B cell (primary cell): ENCODE measurements around the gene ADAMTS17. TPM values are rescaled to one million over a fixed set of nuclear protein-coding genes. Genes with fewer than 3 reads are reported as not detected.

Source experiments
- ATAC-seq: fragments of 200-7000 bp; cut with Tn5 transposase; one replicate; pipeline ENCODE4 v1.10.0; 2021; ENCODE audit warnings: low read depth, mild to moderate bottlenecking, moderate number of reproducible peaks, moderate library complexity
- CTCF ChIA-PET: fragments of 350-600 bp; sonication (Branson Sonifier 250); formaldehyde crosslinking; loops from one replicate; lab custom pipeline; 2021; ENCODE audit warnings: antibody characterized with exemption, inconsistent platforms; lab: Charles Lee
- POLR2A ChIA-PET: fragments of 350-600 bp; sonication (Branson Sonifier 250); formaldehyde crosslinking; loops from one replicate; lab custom pipeline; 2021; ENCODE audit warnings: antibody characterized with exemption; lab: Charles Lee
- DNase-seq: peaks from one replicate; pipeline ENCODE4 v3.0.0; 2013
- H2AFZ ChIP-seq: 2 replicates; pipeline ENCODE4 v1.6.1; 2012; ENCODE audit warnings: mild to moderate bottlenecking, low read depth, low read length; ENCODE audit not compliant: insufficient read depth, poor library complexity, severe bottlenecking
- H3K27ac ChIP-seq, 2 donors: 1 replicate in 1 of 2; 2 replicates in 1 of 2; pipeline ENCODE4 v1.5.1; 2012 to 2013; ENCODE audit warnings: low read length in 2 of 2, mild to moderate bottlenecking in 2 of 2, moderate library complexity in 1 of 2
- H3K27me3 ChIP-seq, 4 experiments: fragments of 200-600 bp in 1 of 4; sonication (generic) in 1 of 4; replicated peaks in 1 of 4; 1 replicate in 2 of 4; 2 replicates in 2 of 4; pipeline versions ENCODE4 v1.6.1 to v1.7.0; 2013 to 2016; ENCODE audit warnings: low read length in 3 of 4, mild to moderate bottlenecking in 2 of 4, mixed read lengths in 1 of 4, moderate library complexity in 1 of 4; ENCODE audit not compliant: insufficient read depth in 4 of 4, control insufficient read depth in 3 of 4; ENCODE audit errors: control extremely low read depth in 1 of 4
- H3K36me3 ChIP-seq, 2 experiments: replicated peaks in 1 of 2; 1 replicate in 1 of 2; 2 replicates in 1 of 2; pipeline versions ENCODE4 v1.6.1 to v1.7.1; 2013; ENCODE audit warnings: low read length in 1 of 2; ENCODE audit not compliant: insufficient read depth in 2 of 2, control insufficient read depth in 1 of 2; ENCODE audit errors: control extremely low read depth in 1 of 2, extremely low read depth in 1 of 2
- H3K4me1 ChIP-seq, 2 donors: fragments of 200-600 bp in 1 of 2; sonication (generic) in 1 of 2; 1 replicate in 1 of 2; 2 replicates in 1 of 2; pipeline versions ENCODE4 v1.5.1 to v1.6.1; 2013 to 2017; ENCODE audit warnings: low read length in 2 of 2; ENCODE audit not compliant: control insufficient read depth in 2 of 2, insufficient read depth in 2 of 2
- H3K4me2 ChIP-seq: replicated peaks from 2 replicates; pipeline ENCODE3; 2012; ENCODE audit warnings: mild to moderate bottlenecking, low read depth, low read length; ENCODE audit not compliant: poor library complexity, severe bottlenecking
- H3K4me3 ChIP-seq, 5 experiments: fragments of 200-600 bp in 1 of 5; sonication (generic) in 1 of 5; 1 replicate in 3 of 5; 2 replicates in 2 of 5; pipeline versions ENCODE4 v1.5.1 to v1.7.0; 2011 to 2016; ENCODE audit warnings: low read length in 4 of 5, mild to moderate bottlenecking in 4 of 5, low read depth in 2 of 5, control low read depth in 1 of 5, moderate library complexity in 1 of 5; ENCODE audit not compliant: insufficient read depth in 1 of 5; ENCODE audit errors: control extremely low read depth in 1 of 5, extremely low read depth in 1 of 5
- H3K79me2 ChIP-seq: fragments of 200-600 bp; sonication (generic); one replicate; pipeline ENCODE4 v1.6.0; 2016; ENCODE audit warnings: low read length; ENCODE audit not compliant: control insufficient read depth, insufficient read depth
- H3K9ac ChIP-seq: fragments of 200-600 bp; sonication (generic); 2 replicates; pipeline ENCODE4 v1.6.1; 2017; ENCODE audit warnings: mild to moderate bottlenecking, low read length, moderate library complexity
- H3K9me3 ChIP-seq, 3 donors: one replicate each; pipeline versions ENCODE4 v1.6.1 to v1.7.1; 2013; ENCODE audit warnings: low read length in 2 of 3; ENCODE audit not compliant: control insufficient read depth in 2 of 3, insufficient read depth in 1 of 3; ENCODE audit errors: control extremely low read depth in 1 of 3
- H4K20me1 ChIP-seq: 2 replicates; pipeline ENCODE4 v1.6.0; 2012; ENCODE audit warnings: mild to moderate bottlenecking, low read length; ENCODE audit not compliant: insufficient read depth, control insufficient read depth, poor library complexity, severe bottlenecking
- H3K27ac Mint-ChIP-seq: one replicate; pipeline ENCODE4 v1.8.0; 2021; ENCODE audit warnings: mixed read lengths
- H3K27me3 Mint-ChIP-seq: one replicate; pipeline ENCODE4 v1.8.0; 2021; ENCODE audit warnings: mixed read lengths
- H3K4me1 Mint-ChIP-seq: one replicate; pipeline ENCODE4 v1.8.0; 2021; ENCODE audit warnings: mixed read lengths
- H3K4me3 Mint-ChIP-seq: one replicate; pipeline ENCODE4 v1.8.0; 2021; ENCODE audit warnings: mixed read lengths
- H3K9me3 Mint-ChIP-seq: one replicate; pipeline ENCODE4 v1.8.0; 2022; ENCODE audit warnings: mixed read lengths; ENCODE audit not compliant: insufficient read depth
- EZH2 ChIP-seq: IDR thresholded peaks from 2 replicates; pipeline ENCODE4 v1.6.1; 2012; ENCODE audit warnings: borderline replicate concordance, low read depth, mild to moderate bottlenecking, moderate library complexity, low read length; ENCODE audit not compliant: insufficient read depth, poor library complexity, severe bottlenecking
- WGBS: methylation state at CpG from one replicate; pipeline ENCODE4 v1.1.5; 2013; ENCODE audit warnings: missing lambda C conversion rate; ENCODE audit not compliant: insufficient coverage; 5-methylcytosine and 5-hydroxymethylcytosine counted together
- intact Hi-C: fragments of 100-400 bp; cut with micrococcal nuclease; formaldehyde crosslinking; loops from one replicate; pipeline ENCODE4 v1.10.0; 2022
- polyA plus RNA-seq: library from polyadenylated mRNA; depleted of rRNA; stranded (reverse); fragments of >200 nt; gene quantifications from 2 replicates; pipeline ENCODE4 v1.2.3, GENCODE V29; 2012
- total RNA-seq, 2 donors: library from RNA; stranded (reverse); fragments of 120-200 nt in 1 of 2; gene quantifications; 1 replicate in 1 of 2; 2 replicates in 1 of 2; pipeline versions ENCODE4 v1.2.3 to v1.2.4, GENCODE V29; 2013 to 2022
- TF ChIP-seq, protein P1 (sequence below): fragments of 200-600 bp; IDR thresholded peaks from one replicate; pipeline ENCODE4 v1.8.0; 2022; ENCODE audit warnings: antibody characterized with exemption, mild to moderate bottlenecking

Gene ADAMTS17
- total and polyA plus RNA-seq, 2 donors (not counting 1 experiment from before 2014, with no cell fraction given) = 0.10 TPM; not detected in 1

DNA sequence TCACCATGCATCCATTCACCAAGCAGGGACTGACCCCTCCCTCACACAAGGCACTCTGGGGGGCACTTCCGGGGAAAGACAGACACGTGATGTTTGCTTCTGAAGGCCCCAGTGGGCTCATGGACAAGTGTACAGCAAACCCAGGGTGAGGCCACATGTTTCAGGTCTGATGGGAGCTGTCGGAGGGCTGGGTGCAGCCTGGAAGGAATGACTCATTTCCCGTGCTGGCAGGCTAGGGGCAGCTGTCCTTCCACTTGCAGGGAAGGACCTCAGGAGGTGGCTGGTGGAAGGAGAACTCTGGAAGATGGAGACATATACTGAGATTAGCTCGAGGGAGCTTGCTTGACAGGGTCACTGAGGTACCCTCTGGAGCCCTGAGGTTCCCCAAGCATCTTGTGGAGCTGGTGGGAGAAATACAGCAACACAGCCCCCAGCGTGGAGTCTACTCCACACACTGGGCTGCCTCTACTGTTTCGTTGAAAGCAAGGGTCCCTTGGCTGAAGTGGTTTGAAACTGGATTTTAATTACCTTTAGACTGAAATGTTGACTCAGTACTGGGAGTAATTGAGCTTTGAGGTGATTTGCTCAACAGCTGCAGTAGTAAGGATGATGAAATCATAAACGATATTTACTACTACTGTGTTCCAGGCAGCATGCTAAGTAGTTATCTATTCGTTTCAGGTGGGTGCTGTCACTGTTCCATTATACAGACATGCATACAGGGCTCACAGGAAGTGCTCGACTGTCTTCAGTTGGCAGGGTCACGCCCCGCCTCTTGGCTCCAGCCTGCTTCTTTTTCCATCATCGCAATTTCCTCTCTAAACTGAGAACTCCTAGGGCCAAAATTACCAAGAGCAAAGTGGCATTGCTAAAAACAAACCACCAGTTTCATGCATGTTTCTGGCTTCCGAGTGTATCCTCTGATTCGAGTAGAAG is 230.4 kb downstream of the ADAMTS17 start:
- WGBS = 44% methylated on average over 11 of the region's 15 CpGs
- H3K4me1 Mint-ChIP-seq = peaks cover 2% of the 10 kb centered on the region
- TF ChIP-seq, protein P1, sequence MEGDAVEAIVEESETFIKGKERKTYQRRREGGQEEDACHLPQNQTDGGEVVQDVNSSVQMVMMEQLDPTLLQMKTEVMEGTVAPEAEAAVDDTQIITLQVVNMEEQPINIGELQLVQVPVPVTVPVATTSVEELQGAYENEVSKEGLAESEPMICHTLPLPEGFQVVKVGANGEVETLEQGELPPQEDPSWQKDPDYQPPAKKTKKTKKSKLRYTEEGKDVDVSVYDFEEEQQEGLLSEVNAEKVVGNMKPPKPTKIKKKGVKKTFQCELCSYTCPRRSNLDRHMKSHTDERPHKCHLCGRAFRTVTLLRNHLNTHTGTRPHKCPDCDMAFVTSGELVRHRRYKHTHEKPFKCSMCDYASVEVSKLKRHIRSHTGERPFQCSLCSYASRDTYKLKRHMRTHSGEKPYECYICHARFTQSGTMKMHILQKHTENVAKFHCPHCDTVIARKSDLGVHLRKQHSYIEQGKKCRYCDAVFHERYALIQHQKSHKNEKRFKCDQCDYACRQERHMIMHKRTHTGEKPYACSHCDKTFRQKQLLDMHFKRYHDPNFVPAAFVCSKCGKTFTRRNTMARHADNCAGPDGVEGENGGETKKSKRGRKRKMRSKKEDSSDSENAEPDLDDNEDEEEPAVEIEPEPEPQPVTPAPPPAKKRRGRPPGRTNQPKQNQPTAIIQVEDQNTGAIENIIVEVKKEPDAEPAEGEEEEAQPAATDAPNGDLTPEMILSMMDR = no peak
- TF ChIP-seq EZH2 = no peak
- H3K4me3 Mint-ChIP-seq = no peak overlapping the region
- H3K9me3 Mint-ChIP-seq = no peaks in the 10 kb centered on the region
- ChIA-PET POLR2A (no interaction called here), CTCF (no interaction called here)
- H3K27me3 Mint-ChIP-seq = peaks cover 7% of the 10 kb centered on the region
- Histone ChIP-seq H3K4me3 (no peak overlapping the region), H3K9ac (no peak overlapping the region), H3K36me3 (no peaks in the 10 kb centered on the region), H3K4me1 (no peaks in the 10 kb centered on the region), H4K20me1 (no peaks in the 10 kb centered on the region), H3K27me3 (no peaks in the 10 kb centered on the region), H3K79me2 (no peaks in the 10 kb centered on the region), H3K9me3 (peaks cover 0 to 9% (median 0%) of the 10 kb centered on the region in 3 donors), H3K4me2 (no peak overlapping the region), H2AFZ (no peak overlapping the region), H3K27ac (no peak overlapping the region)
- DNase-seq (no peak), ATAC-seq (no peak)
- no peak overlapping the region for H3K27ac Mint-ChIP-seq
- intact Hi-C loops = no loop called here

DNA sequence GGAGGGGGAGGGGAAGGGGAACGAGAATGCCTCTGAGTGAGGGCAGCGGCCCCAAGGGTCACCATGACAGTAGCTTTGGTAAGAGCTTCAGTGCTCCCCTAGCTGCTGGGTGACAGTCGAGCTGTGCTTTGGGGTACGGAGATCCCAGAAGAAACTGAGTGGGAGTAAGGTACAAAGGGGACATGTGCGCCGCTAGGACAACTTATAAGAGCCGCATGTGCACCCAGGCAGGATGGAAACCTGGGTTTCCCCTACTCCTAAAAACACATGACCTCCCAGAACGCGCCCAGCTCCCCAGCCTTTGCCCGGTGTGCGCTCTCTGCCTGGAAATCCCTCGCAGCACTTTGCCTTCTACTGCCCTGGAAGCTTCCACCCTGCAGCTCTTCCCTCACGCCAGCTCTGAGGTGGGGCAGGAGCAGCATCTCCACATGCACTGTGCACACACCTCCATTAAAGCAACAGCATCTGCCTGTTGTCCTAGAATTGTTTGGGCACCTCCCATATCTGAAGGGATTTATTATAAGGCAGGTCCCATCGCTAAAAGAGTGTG is 232.2 kb downstream of the ADAMTS17 start:
- DNase-seq (no peak), ATAC-seq (no peak)
- Histone ChIP-seq H3K4me1 (no peaks in the 10 kb centered on the region), H3K36me3 (no peaks in the 10 kb centered on the region), H2AFZ (no peak overlapping the region), H3K9me3 (peaks cover 0 to 9% (median 0%) of the 10 kb centered on the region in 3 donors), H3K27ac (no peak overlapping the region), H3K4me2 (no peak overlapping the region), H3K79me2 (no peaks in the 10 kb centered on the region), H3K4me3 (no peak overlapping the region), H3K27me3 (no peaks in the 10 kb centered on the region), H3K9ac (no peak overlapping the region), H4K20me1 (no peaks in the 10 kb centered on the region)
- H3K9me3 Mint-ChIP-seq = no peaks in the 10 kb centered on the region
- no peak overlapping the region for H3K27ac Mint-ChIP-seq
- intact Hi-C loops = no loop called here
- CTCF ChIA-PET = no interaction called here
- no peak for TF ChIP-seq EZH2
- TF ChIP-seq, protein P1 = no peak
- POLR2A ChIA-PET = no interaction called here
- H3K27me3 Mint-ChIP-seq = peaks cover 3% of the 10 kb centered on the region
- WGBS = 90% methylated on average over 11 of the region's 14 CpGs
- no peak overlapping the region for H3K4me3 Mint-ChIP-seq
- peaks cover 2% of the 10 kb centered on the region for H3K4me1 Mint-ChIP-seq
